Stomach (tissue), 9 donors: ENCODE data around the gene ABCC1. TPM values are rescaled to one million over a fixed set of nuclear protein-coding genes. Genes with fewer than 3 reads are reported as not detected.

ENCODE experiments used
- DNase-seq, 2 donors: peaks; one replicate each; pipeline versions ENCODE4 v3.0.0 to v3.0.0-alpha.2; 2013 to 2019
- H3K27ac ChIP-seq, 5 donors: fragments of 200-600 bp in 4 of 5; sonication (generic) in 4 of 5; one replicate each; pipeline ENCODE4 v1.5.1; 2013 to 2019; ENCODE audit warnings: mild to moderate bottlenecking in 1 of 5, moderate library complexity in 1 of 5
- H3K27me3 ChIP-seq, 3 donors: fragments of 200-600 bp; sonication (generic); one replicate each; pipeline ENCODE4 v1.5.1; 2017 to 2019; ENCODE audit warnings: mixed run types in 1 of 3
- H3K36me3 ChIP-seq, 4 donors: fragments of 200-600 bp; sonication (generic); 1 replicate in 3 of 4; 2 replicates in 1 of 4; pipeline ENCODE4 v1.5.1; 2016 to 2019
- H3K4me1 ChIP-seq, 4 donors: fragments of 200-600 bp; sonication (generic); one replicate each; pipeline ENCODE4 v1.5.1; 2016 to 2019
- H3K4me3 ChIP-seq, 4 donors: fragments of 200-600 bp; sonication (generic) in 3 of 4; one replicate each; pipeline ENCODE4 v1.5.1; 2016 to 2019; ENCODE audit warnings: mild to moderate bottlenecking in 1 of 4
- H3K9me3 ChIP-seq, 4 donors: fragments of 200-600 bp; sonication (generic); one replicate each; pipeline ENCODE4 v1.5.1; 2016 to 2019
- CTCF ChIP-seq, 7 experiments: fragments of 450-650 bp in 4 of 7; fragments of 200-600 bp in 3 of 7; sonication (generic) in 3 of 7; IDR thresholded peaks; one replicate each; pipeline ENCODE4 v1.5.1; 2016 to 2019; ENCODE audit warnings: antibody characterized with exemption in 7 of 7, control low read depth in 2 of 7, mild to moderate bottlenecking in 1 of 7
- EP300 ChIP-seq: sonication (generic); formaldehyde crosslinking; IDR thresholded peaks from one replicate; pipeline ENCODE4 v1.6.1; 2017; ENCODE audit warnings: antibody characterized with exemption
- POLR2A ChIP-seq, 4 donors: fragments of 450-650 bp; IDR thresholded peaks; one replicate each; pipeline ENCODE4 v1.6.1; 2016; ENCODE audit warnings: antibody characterized with exemption in 4 of 4, control low read depth in 2 of 4, mild to moderate bottlenecking in 1 of 4, moderate library complexity in 1 of 4
- POLR2AphosphoS5 ChIP-seq, 3 donors: sonication (generic); formaldehyde crosslinking; IDR thresholded peaks; one replicate each; pipeline ENCODE4 v1.6.1; 2016; ENCODE audit warnings: antibody characterized with exemption in 3 of 3
- WGBS, 5 donors: extraction: QIAGEN DNeasy Blood & Tissue Kit in 3 of 5; methylation state at CpG; one replicate each; pipeline versions ENCODE4 v1.1.5 to v1.1.7; 2013 to 2018; 5-methylcytosine and 5-hydroxymethylcytosine counted together
- intact Hi-C: fragments of 100-400 bp; cut with DNase I; formaldehyde crosslinking; loops from one replicate; pipeline ENCODE4 v1.15.1; 2023; ENCODE audit warnings: low total_unique reads
- polyA plus RNA-seq, 3 donors: library from polyadenylated mRNA; stranded (reverse); fragments of 200-250 nt; gene quantifications; one replicate each; pipeline ENCODE4 v1.2.3, GENCODE V29; 2013
- total RNA-seq, 5 donors: library from RNA; depleted of rRNA; stranded (reverse); fragments of >200 nt; gene quantifications; one replicate each; pipeline versions ENCODE4 v1.1.0 to v1.2.3, GENCODE V29; 2014 to 2016
- donor health status: healthy with polysubstance abuse.
- donor health status: Bipolar disorder and iron deficiency.
- donor health status: healthy.

Gene ABCC1
- total and polyA plus RNA-seq, 8 donors: 2.3 to 105 (median 24.9) TPM

- peak overlapping the region; percentile 79 to 94 (median 88) for H3K4me3 ChIP-seq
- H3K9me3 ChIP-seq: no peaks in the 10 kb centered on the region
- TF ChIP-seq POLR2A (IDR thresholded peaks at IDR 0.05) (no peak), EP300 (no peak), POLR2AphosphoS5 (IDR thresholded peaks at IDR 0.05) (no peak), CTCF (IDR thresholded peaks at IDR 0.05) (no peak)
- H3K27ac ChIP-seq: peak overlapping the region; percentile 85 to 98 (median 91)
- H3K4me1 ChIP-seq: peaks cover 36 to 76% (median 54%) of the 10 kb centered on the region in 4 donors
- no peaks in the 10 kb centered on the region for H3K36me3 ChIP-seq
- no peak for DNase-seq
- intact Hi-C loops: no loop called here
- no peaks in the 10 kb centered on the region for H3K27me3 ChIP-seq
Observed at GRCh38 chr16:15950869-15951268, 1.5 kb downstream of the ABCC1 start.

GRCh38 chr16:15951852-15952251 lies 2.4 kb downstream of the ABCC1 start:
- Histone ChIP-seq H3K9me3 (no peaks in the 10 kb centered on the region), H3K27ac (peak overlapping the region in 4 of 5 donors; percentile 1 to 98 (median 90)), H3K27me3 (no peaks in the 10 kb centered on the region), H3K36me3 (no peaks in the 10 kb centered on the region), H3K4me1 (peaks cover 27 to 74% (median 47%) of the 10 kb centered on the region in 4 donors), H3K4me3 (peak overlapping the region in 2 of 4 donors; percentile 79 to 89)
- intact Hi-C loops: no loop called here
- DNase-seq: peak in 1 of 2 donors; percentile 11
- WGBS, 5 donors: 50 to 75% (median 55%) methylated on average over 8 of the region's 8 CpGs
- TF ChIP-seq EP300 (no peak), POLR2AphosphoS5 (IDR thresholded peaks at IDR 0.05) (no peak), CTCF (IDR thresholded peaks at IDR 0.05) (no peak), POLR2A (IDR thresholded peaks at IDR 0.05) (no peak)

DNA sequence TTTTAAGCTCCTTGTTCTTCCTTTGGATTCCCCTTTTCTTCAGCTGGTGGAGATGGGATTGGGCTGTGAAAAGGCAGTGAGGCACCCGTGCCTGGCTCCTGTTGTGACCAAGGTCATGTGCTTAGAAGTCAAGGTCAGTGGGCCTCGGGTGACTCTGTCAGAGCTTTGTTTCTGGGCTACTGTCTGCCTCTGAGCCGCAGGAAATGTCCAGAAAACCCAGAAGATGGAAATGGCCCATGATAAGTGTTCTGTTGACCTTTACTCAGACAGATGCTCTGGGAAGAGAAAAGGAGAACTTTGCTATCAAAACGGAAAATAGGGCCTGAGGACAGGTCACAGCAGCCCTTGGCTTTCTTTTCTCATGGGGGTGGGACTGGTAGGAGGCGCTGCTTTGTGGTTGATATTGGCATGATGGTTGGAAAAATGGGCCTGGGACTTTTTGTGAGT lies 2.9 kb downstream of the ABCC1 start:
- intact Hi-C loops: no loop called here
- Histone ChIP-seq H3K4me1 (peaks cover 27 to 74% (median 46%) of the 10 kb centered on the region in 4 donors), H3K36me3 (no peaks in the 10 kb centered on the region), H3K9me3 (no peaks in the 10 kb centered on the region), H3K27me3 (no peaks in the 10 kb centered on the region), H3K27ac (peak overlapping the region; percentile 1 to 98 (median 87)), H3K4me3 (peak overlapping the region in 2 of 4 donors; percentile 79 to 89)
- WGBS, 5 donors: 25 to 41% (median 35%) methylated on average over 5 of the region's 5 CpGs
- TF ChIP-seq POLR2A (IDR thresholded peaks at IDR 0.05): no peak
- no peak for TF ChIP-seq EP300
- no peak for TF ChIP-seq POLR2AphosphoS5 (IDR thresholded peaks at IDR 0.05)
- no peak for TF ChIP-seq CTCF (IDR thresholded peaks at IDR 0.05)
- peak in 1 of 2 donors; percentile 14 for DNase-seq

DNA sequence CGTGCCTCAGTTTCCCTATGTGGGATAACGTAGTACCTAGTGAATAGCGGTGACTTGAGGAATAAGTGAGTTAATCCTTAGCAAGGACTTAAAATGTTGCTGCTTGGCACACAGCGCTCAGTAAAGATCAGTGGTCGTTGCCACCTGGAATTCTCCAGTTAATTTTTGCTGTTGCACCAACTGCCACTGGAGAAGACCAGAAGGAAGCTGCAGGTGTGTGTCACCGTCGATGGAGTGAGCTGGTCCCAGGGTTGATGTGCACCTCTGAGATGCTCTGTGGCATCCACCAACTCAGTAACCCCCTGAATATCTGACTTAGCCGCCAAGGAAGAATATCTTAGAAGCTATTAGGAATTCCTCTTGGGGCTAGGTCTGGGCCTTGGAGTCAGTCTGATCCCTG lies 4.1 kb downstream of the ABCC1 start:
- DNase-seq: no peak
- no peak overlapping the region for H3K27ac ChIP-seq
- no peaks in the 10 kb centered on the region for H3K9me3 ChIP-seq
- peaks cover 31 to 80% (median 51%) of the 10 kb centered on the region in 4 donors for H3K4me1 ChIP-seq
- TF ChIP-seq EP300 (no peak), CTCF (IDR thresholded peaks at IDR 0.05) (no peak), POLR2A (IDR thresholded peaks at IDR 0.05) (no peak), POLR2AphosphoS5 (IDR thresholded peaks at IDR 0.05) (no peak)
- no peak overlapping the region for H3K4me3 ChIP-seq
- 84 to 92% (median 92%) methylated on average over 8 of the region's 8 CpGs for WGBS, 5 donors
- no peaks in the 10 kb centered on the region for H3K27me3 ChIP-seq
- H3K36me3 ChIP-seq: no peaks in the 10 kb centered on the region
- intact Hi-C loops: no loop called here
